ENCODE measurements around the gene SPTAN1. TPM values are rescaled to one million over a fixed set of nuclear protein-coding genes. Genes with fewer than 3 reads are reported as not detected.

The SPTAN1 gene
- total and polyA plus RNA-seq, 9 donors = 120 to 301 (median 261) TPM

DNA sequence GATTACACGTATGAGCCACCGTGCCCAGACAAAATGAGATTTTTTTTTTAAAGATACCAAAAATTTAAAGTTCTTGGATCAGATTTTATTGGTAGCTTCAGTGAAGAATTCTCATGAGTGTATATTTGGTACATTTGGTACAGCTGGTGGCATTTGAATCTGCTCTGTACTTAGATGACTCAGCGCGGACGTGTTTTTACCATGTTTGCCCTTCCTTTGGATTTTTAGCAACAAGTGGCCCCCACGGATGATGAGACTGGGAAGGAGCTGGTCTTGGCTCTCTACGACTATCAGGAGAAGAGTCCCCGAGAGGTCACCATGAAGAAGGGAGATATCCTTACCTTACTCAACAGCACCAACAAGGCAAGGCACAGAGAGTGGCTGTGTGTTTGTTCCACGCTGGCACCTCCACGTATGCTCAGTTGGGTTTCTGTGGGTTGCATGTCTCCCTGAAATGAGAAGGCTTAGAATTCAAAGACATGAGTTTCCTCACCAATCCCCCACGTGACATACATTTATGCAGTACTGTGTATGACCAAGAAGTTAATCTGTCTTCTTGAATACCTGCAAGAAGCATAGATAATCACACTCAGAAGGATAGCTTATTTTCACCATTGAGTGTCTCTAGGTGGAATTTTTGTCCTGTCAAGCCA is 36.3 kb downstream of the SPTAN1 start:
- Histone ChIP-seq H3K36me3 (no peaks in the 10 kb centered on the region), H3K4me3 (no peak overlapping the region), H3K27ac (no peak overlapping the region), H3K27me3 (no peaks in the 10 kb centered on the region), H3K4me1 (ENCODE audit: insufficient read depth) (no peaks in the 10 kb centered on the region), H3K9me3 (no peaks in the 10 kb centered on the region)
- TF ChIP-seq POLR2A (IDR thresholded peaks at IDR 0.05) = no peak
- TF ChIP-seq EP300 (IDR thresholded peaks at IDR 0.05) = no peak
- TF ChIP-seq CTCF (IDR thresholded peaks at IDR 0.05) = no peak
- DNase-seq = no peak
- 85 to 90% (median 88%) methylated on average over 11 of the region's 11 CpGs for WGBS, 3 donors
- intact Hi-C loops (cut with DNase I) = no loop called here

DNA sequence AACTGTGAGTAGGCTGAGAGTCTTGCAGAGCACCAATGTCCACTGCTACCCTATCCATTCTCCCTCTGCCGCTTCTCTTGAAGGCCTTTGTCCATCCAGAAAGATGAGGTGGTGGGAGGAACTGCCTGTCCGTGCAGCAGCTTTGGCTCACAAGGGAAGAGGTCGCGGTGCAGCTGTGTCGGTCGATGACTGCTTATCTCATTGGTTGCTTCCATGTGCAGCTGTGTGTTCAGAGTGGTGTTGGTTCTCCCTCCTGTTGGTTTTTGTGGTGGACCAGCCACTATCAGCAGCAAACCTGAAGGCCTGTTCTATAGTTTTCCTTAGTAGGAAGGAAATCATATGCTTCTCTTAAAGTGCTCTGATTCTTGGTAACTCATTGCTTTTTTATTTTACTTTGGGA is 40.7 kb downstream of the SPTAN1 start:
- Histone ChIP-seq H3K36me3 (no peaks in the 10 kb centered on the region), H3K4me3 (no peak overlapping the region), H3K27ac (no peak overlapping the region), H3K4me1 (ENCODE audit: insufficient read depth) (no peaks in the 10 kb centered on the region), H3K9me3 (no peaks in the 10 kb centered on the region), H3K27me3 (no peaks in the 10 kb centered on the region)
- DNase-seq = no peak
- WGBS, 3 donors = 24 to 46% (median 27%) methylated on average over 6 of the region's 6 CpGs
- intact Hi-C loops (cut with DNase I) = no loop called here
- TF ChIP-seq EP300 (IDR thresholded peaks at IDR 0.05) (no peak), CTCF (IDR thresholded peaks at IDR 0.05) (no peak), POLR2A (IDR thresholded peaks at IDR 0.05) (no peak)

GRCh38 chr9:128593856-128594255 is 41.5 kb downstream of the SPTAN1 start:
- TF ChIP-seq POLR2A (IDR thresholded peaks at IDR 0.05) (no peak), CTCF (IDR thresholded peaks at IDR 0.05) (no peak), EP300 (IDR thresholded peaks at IDR 0.05) (no peak)
- no peaks in the 10 kb centered on the region for H3K36me3 ChIP-seq

DNA sequence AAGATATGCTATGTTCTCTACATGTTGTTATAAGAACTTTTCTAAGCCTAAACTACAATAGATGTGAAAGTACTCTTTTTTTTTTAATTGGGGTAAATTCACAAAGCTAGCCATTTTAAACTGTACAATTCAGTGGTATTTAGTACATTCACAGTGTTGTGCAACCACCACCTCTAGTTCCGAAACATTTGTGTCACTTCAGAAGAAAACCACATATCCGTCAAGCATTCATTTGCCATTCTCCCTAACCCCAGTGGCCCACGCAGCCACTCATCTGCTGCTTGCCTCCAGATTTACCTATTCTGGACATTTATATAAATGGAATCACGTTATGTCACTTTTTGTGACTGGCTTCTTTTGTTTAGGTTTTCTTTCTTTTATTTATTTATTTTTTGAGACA is 43.1 kb downstream of the SPTAN1 start:
- WGBS, 3 donors = 91 to 95% (median 93%) methylated on average over 4 of the region's 4 CpGs
- TF ChIP-seq POLR2A (IDR thresholded peaks at IDR 0.05) = no peak
- no peak for TF ChIP-seq EP300 (IDR thresholded peaks at IDR 0.05)
- TF ChIP-seq CTCF (IDR thresholded peaks at IDR 0.05) = no peak
- intact Hi-C loops (cut with DNase I) = no loop called here
- H3K27me3 ChIP-seq = no peaks in the 10 kb centered on the region
- H3K36me3 ChIP-seq = no peaks in the 10 kb centered on the region
- H3K4me3 ChIP-seq = no peak overlapping the region
- no peak for DNase-seq
- H3K4me1 ChIP-seq (ENCODE audit: insufficient read depth) = no peaks in the 10 kb centered on the region
- H3K9me3 ChIP-seq = no peaks in the 10 kb centered on the region
- H3K27ac ChIP-seq = no peak overlapping the region

More at GRCh38 chr9:128593856-128594255, 41.5 kb downstream of the SPTAN1 start:
- Histone ChIP-seq H3K4me1 (ENCODE audit: insufficient read depth) (no peaks in the 10 kb centered on the region), H3K9me3 (no peaks in the 10 kb centered on the region), H3K27ac (no peak overlapping the region), H3K27me3 (no peaks in the 10 kb centered on the region), H3K4me3 (no peak overlapping the region)
- DNase-seq = no peak
- intact Hi-C loops (cut with DNase I) = no loop called here
- WGBS, 3 donors = 88 to 92% (median 88%) methylated on average over 9 of the region's 9 CpGs
